ENCODE measurements around the gene CCDC175.
A peak's percentile ranks its signal among the peaks of the same experiment; 100 is the strongest.

Gene CCDC175

DNA sequence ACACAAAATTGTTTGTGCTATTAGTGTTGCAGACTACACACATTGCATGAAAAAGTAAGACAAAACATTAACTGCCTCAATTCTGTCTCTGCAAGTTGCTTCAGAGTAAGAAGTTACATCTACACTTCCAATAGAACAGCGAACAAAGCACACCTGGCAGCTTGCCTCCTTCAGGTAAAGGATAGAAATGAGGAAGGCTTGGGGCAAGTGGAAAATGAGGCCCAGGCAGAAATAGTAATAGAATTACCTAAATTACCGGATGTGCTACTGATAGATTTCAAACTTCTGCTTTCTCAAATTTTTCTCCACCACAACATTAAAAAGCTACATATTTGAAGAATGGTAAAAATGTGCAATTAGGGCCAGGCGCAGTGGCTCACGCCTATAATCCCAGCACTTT is 37.7 kb downstream of the CCDC175 start:
- no peak for DNase-seq

DNA sequence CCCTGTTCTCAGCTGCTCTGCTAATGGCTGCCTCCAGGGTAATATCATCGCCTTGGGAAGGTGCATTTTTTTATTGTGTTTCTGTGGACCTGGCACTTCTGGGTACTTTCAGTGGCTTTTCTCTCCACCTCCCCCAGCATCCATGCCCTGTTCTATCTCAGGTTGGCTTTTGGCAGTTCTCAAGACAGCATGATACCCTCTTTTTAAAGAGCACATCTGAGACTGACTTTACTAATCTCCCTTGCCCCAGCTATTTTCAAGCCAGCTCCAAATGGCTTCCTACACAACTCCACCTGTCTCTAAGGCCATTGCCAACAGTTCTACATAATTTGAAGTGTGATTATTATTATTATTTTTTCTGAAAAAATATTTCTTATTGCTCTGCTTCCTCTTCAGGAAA is 39.1 kb downstream of the CCDC175 start:
- no peak for DNase-seq

DNA sequence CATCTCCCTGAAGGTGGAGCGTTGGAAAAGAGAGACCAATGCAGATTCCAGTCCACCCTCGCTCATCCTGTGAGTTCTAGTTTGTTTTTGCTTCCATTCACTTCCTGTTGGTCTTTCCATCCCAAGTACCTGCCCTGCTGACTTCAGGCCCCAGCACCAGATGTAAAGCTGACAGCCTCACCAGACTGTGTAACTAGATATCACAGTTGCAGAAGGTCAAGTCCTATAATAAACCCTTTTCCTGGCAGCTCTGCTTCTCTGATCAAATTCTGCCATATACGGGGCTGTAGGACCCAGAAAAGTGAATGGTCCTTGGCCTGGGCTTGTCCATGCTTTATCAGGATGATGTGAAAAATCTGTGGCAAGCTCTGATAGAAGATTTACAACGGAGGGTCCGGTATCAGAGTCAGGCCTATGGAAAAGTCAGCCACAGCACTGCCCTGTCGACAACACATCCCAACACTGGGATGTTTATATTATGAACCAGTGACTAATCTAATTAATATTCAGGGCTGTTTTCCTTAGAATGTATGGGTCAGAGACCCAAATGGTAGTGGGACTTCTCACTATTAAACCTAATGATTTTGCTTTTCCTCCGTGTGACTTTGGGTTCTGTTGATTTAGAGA is 42.1 kb downstream of the CCDC175 start:
- DNase-seq = no peak

DNA sequence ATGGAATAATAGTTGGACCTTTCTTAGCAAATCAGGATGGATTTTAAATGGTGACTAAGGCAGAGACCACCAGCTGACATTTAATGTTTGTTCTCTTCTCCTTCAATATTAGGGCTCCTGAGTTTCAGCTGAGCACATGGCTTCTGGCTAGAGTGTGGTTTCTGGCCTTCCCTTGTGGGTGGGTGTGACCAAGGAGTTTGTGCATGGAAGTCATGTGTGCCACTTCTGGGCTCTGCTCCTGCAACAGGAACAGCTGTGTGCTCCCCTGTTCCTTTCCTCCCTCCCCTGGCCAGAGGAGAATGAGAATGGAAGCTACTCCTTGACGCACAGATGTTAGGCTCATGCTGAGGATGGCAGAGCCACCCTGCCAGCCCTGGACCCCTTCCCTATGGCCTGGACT is 44.2 kb downstream of the CCDC175 start:
- no peak for DNase-seq

DNA sequence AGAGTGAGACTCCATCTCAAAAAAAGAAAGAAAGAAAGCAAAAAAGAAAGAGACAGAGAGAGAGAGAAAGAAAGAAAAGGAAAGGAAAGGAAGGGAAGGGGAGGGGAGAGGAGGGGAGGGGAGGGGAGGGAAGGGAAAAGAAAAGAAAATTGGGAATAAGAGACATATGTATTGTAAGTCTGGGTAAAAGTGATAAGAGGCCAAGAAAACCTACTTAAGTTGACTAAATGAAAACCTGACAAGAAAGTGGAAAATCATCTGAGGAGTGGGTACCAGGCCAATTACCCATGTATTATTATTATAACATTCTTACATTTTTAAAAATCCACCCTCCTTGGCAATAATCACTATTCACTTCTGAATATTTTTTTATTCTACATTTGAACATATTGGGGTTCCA is 46.3 kb downstream of the CCDC175 start:
- no peak for DNase-seq

DNA sequence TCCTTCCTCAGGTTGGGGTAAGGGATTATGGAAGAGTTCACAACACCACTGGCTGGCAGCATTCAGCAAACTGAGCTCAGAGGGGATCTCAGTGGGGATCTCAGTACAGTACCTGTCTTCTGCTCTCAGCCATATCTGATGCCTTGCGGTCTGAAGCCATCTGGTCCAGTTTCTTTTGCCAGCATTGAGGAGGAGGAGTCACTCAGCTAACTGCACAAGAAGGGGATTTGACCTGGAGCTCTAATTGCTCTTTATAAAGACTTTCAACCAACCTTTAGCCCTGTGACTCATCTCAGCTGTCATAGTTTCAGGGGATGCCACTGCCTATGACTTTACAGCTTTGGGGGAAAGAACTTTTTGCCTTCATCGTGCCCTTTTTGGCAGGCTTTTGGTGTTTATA is 47.4 kb downstream of the CCDC175 start:
- DNase-seq = no peak

DNA sequence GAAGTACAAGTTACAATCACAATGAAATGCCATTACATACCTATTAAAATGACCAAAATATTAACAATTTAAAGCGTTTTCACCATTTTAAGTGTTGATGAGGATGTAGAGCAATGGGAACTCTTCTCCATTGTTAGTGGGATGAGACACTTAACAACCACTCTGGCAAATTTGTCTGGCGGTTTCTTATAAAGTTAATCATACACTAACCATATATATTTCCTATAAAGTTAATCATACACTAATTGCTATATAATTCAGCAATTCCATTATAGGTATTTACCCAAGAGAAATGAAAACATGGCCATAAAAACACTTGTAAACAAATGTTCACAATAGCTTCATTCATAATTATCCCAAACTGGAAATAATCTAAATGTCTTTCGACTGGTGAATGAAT is 56.4 kb downstream of the CCDC175 start:
- DNase-seq = no peak

DNA sequence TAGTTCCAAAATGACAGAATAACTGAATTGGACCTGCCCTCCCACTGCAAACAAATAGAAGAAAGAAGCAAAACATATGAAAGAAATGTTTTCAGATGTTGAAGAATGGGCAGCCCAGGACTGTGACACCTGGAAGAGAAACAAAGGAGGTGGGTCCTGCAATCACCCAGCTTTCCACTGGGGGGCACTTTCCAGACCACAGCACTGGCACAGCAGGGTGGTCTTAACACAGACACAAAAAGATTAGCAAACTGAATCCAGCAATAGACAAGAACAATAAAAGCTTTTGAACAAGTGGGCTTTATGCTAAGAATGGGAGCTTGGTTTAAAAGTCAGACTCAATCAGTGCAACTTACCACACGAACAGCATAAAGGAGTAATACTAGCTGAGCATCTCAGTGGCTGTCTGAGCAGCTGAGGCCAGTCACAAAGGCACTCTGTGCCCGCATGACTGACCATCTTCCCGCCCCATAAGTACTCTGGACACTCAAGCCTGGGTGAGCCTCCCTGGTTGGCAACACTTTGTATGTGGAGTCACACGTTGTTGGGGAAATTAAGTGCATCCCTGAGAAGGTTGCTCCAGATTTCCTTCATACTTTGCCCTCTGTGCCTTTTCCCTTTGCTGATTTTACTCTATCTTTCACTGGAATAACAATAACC is 64.6 kb downstream of the CCDC175 start:
- no peak for DNase-seq

DNA sequence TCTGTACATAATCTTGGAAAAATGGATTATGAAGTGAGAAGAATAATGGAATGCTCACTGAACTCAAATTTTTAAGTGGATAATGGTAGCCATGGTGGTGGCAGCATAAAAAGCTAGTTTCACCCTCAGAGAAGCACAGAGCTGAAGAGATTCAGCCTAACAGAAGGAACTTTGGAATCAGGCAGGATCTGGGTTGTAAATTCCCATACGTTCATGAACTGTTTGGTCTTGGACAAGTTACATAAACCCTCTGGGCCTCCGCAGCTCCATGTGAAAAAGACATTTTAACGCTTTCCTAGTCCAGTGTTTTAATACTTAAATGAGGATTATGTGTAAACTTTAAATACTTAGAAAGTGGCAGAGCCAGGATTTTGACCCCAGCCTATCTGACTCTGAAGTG is 65.6 kb downstream of the CCDC175 start:
- DNase-seq = no peak

DNA sequence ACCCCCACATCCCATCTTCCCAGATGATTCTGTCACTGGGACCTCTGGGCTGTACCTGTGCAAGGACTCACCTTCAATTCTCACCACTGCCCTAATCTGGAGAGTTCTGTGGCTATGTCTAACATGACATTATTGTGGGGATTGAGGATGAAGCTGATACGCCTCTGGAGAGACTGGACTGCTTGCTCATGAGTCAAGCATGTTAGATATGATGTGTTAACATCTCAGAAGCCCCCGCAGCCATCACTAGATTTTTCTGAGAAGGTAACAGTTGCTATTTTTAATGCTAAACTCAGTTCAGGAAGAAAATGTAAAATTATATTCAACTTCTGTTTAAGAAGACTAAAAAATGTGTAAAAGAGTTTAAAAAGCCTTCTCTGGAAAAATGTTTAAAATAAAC is 66.6 kb downstream of the CCDC175 start:
- no peak for DNase-seq

DNA sequence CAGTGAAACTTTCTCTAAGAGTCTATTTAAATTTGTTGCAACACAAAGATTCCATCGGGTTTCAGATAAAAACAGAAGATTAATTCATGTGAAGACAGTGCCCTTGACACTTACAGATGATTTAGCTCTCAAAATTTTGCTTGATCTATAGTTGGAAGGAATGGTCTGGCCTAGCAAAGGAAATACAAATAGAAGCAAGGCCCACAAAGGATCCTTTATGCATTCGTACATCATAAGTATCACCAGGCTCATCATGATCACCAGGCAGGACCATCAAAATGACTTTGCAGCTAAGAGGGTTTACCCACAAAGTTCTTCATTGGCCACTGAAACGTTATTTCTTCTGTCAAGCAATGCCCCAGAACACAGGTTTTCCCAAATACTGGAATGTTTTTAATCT is 67.5 kb downstream of the CCDC175 start:
- DNase-seq = no peak

DNA sequence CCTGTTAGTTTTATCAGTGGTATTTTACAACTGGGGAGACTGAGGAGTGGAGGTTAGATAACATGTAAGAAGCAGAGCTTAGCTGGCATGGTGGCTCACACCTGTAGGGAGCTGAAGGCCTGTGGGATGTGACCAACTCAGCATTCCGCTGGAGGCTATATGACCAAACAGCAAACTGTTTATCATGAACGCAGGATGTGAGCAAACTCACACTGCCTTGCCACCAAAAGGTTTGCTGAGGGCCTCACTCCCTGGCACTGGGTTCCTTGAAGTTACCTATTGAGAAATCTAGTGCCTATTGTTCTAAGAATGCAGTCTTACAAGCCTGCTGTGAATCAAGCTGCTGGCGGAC is 68.9 kb downstream of the CCDC175 start:
- no peak for DNase-seq

DNA sequence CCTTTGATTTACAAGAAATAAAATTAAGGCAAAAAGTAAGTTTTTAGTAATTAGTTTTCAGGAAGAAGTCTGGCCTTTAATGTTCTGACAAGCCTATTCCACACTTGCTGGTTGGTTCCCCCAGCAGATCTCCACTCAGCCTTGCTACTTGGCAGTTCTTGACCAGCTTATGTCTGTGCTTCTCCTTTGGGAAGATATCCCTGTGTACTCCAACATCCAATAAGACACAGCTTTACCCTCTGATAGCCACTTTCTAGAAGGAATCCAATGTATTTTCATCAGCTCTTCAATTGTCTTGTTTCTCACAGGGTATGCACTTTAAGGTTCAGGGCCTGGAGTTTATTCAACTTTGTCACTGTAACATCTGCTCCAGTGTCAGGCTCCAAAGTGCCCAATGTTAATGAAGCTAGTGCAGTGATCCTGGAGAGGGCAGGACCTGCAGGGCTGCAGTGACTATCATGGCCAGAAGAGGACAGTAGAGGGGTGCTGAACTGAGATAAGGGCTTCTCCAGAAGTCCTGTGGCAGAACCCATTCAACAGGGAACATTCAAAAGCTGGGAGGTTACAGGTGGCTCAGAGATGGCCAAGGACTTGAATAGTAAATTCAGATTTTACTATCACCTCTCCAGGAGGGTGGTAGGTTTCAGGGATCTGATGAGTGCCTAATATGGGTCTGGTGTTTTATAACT is 69.4 kb downstream of the CCDC175 start:
- peak; percentile 20 for DNase-seq

DNA sequence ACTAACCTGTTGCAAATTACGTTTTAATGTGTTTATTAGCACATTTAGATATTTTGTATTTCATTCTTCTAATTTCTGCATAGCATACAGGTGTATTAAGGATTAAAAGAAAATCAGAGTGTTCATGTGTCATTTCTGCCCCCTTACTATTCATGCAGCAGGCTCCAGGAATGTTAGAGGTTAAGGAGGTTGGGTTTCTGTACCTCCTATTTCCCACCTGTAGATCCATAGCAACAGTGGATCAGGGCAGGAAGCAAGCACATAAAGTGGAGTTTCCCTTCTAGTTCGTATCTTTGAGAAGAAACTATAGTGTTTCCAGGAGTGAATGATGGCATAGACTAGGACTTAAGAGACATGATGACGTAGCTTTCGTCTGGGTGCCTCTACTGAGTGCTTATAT is 73.4 kb downstream of the CCDC175 start:
- DNase-seq = no peak

DNA sequence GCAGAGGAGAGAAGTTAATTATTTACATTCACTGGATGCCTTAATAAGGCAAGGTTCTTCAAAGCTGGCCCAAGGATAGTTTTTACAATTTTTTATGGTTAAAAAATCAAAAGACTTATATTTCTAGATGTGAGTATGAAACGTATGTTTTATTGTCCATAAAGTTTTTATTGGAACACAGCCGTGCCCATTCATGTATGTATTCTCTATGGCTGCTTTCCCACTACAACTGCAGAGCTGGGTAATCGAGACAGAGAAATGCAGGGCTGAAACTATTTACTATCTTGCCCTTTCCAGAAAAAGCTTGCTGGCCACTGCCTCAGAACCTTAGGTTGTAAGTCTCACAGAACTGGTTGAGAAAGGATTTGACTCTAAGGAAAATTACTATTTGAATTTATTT is 75.9 kb downstream of the CCDC175 start:
- DNase-seq = no peak

DNA sequence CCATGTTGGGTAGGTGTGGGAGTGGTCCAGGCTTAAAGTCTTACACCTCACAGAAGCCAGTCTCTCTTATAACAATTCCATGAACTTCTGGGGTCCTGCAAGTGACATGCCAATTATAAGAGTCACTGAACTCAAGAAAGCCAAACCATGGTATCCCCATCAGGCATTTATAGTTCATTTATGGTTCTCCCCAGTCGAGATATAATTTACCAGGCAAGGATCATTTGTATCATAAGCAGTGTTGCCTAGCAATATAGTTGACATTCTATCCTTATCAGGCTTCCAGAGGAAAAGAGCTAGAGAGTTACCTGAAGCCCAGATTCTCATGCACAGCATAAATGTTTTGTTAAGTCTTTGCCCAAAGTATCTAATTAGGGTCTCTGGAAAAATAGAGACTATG is 84.2 kb downstream of the CCDC175 start:
- no peak for DNase-seq

DNA sequence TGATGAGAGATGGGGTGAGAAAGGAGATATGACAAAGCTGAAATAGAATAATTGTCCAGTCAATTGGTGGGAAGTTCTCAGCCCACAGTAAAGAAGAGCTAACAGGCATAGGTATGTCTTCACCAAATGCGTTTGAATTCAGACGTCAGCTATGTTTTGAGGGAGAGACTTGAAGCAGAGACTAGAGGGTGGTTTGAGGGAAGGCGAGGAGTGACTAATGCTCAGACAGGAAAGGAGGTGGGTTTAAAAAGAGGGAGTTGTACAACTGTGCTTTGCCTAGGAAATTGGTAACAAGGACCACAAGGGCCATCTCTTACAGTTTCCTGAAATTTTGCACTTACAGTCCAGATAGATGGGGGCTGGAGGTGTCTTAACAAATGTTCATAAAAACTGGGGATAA is 85.9 kb downstream of the CCDC175 start:
- no peak for DNase-seq

DNA sequence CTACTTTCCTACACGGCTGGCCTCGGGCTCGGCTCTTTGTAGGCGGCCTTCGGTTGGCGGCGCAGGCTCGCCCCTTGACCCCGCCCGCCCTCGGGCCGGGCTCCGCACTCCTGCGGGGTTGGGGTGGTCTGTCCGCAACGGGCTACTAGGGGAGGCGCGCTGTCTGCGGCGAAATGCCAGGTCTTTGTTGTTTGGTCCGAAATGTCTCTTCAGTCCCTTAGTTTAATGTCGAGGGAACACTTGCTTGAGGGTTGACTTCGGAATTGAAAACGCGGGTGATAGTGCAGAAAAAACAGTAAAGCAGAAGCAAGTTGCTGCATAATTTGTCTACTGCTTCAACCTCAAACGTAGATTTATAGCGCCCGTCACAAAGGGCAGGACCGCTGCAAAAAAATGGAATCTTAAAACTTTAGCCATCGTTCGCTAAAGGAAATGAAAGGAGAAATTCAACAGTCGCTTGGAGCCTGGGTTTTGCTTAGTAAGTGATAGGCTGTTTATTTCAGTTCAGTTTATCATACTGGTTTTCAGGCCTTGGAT is 91.9 kb downstream of the CCDC175 start:
- DNase-seq = no peak

DNA sequence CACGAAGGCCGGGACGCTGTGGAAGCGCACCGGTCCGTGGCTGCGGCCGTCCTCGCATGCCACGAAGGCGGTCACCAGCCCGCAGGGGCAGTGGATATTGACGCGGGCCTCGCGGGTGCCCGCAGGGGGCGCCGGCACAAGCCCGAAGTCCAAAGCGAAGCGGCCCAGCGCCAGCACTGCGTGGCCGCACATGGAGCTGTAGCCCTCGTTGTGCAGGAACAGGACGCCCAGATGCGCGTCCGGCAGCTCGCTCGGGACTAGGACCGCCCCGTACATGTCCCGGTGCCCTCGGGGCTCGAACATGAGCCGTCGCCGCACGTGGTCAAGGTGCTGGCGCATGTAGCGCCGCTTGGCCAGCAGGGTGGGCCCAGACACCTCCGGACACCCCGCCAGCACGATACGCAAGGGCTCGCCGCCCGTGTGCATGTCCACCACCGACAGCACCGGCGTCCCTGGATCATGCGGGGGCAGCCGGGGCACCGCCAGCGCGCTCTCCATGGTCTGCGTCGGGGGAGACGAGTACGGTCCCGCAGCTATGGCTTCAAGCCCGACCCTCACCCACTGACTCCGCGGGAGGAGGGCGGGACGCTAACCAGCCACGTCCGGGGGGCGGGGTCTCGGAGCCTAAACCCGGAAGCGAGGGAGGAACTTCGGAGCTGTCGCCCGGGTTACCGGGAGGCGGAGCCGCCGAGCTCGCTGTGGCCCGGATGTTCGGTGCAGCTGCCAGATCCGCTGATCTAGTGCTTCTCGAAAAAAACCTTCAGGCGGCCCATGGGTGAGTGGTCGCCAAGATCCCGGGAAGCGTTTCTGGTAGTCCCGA is 92.6 kb downstream of the CCDC175 start, which contains the start of the genes JKAMP and L3HYPDH:
TSS of gene JKAMP (plus strand) at position 699 of the 820 bp plus-strand sequence. CDS start at position 772, 73 bp downstream.
TSS of gene L3HYPDH (minus strand) at position 590 of the 820 bp plus-strand sequence. CDS start at position 498, 92 bp downstream.
- peak; percentile 99 for DNase-seq

DNA sequence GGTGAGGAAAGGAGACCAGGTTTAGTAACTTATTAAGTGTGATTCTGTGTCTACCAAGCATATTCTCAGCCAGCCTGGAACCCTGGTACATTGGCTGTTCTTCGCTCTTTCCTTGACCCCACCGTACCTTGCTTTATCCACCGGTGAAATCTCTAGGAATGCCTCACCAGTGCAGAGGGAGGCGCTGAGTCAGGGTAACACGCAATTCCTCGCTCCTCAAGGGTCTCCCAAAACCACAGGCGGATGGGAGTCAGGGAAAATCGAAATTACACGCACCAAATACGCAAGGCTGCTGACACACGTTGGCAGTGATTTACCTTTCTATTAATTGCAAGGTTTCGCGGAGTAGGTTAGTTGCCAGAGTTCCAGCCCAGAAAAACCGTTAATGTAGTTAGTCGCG is 93.2 kb downstream of the CCDC175 start:
- DNase-seq = no peak

DNA sequence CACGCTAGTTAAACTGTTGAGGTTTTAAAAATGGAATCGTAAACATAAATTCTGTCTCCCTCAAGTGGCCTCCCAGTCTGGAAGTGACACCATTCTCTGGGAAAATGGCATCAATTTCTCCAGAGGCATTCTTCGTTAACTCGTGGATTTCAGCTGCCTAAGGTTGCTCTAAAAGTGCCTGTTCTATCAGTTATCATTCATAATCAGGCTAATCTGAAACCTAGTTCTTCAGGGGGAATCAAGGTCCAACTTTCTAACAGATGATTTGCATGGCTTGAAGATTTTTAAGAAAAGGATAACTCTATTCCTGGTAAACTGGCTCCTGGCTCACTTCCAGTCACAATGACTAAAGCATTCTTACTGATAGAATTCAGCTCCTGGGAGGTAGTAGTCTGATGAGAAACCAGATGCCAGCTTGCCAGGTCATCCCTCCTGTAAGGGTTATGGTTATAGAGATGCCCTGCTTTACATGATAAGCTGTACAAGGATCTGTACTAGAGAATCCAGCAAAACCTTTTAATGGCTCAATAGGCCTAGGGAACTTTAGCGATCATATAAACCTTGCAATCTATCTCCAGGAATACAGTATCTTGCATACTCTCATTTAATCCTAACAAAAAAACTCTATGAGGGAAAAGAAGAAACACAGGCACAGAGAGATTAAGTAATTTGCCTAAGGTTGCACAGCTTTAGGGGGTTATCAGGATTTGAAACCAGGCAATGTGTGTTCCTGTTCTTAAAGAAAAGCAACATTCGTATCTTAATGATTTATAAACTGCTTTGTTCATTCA is 93.9 kb downstream of the CCDC175 start:
- no peak for DNase-seq

DNA sequence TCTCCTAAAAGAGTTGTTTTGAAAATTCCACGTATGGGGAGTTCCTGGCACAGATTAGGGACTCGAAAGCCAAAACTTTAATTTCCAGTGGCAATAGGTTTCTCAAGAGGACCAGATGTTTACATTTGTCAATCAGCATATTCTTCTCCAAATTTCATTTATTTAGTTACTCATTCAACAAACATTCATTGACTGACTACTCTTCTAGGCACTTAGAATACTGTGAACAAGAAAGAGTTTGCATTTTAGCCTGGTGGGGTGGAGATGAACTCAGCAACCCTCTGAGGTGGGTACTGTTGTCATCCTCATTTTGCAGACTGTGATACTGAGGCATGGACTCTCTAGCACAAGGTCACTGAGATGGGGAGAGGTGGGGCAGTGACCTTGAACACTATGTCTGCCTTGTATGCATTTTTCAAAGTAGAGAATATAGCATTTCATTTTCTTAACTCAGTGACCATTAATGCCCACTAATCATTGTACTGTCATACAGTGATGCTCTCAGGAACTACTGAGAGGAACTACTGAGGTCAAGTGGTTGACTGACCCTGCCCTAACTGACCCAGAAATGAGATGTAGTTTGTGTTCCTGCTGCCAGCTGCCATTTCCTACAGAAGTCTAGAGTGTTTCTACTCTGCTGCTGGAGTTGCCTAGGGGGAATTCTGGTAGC is 94.6 kb downstream of the CCDC175 start:
- no peak for DNase-seq

Data from stimulated activated CD4-positive, alpha-beta T cell treated with anti-CD3 and anti-CD28 coated beads, Interleukin-12 subunit alpha, Interleukin-12 subunit beta, amount 100 ng/mL, for 4 hours (primary cell).